Type B pancreatic cell (in vitro differentiated cells): ENCODE results near the gene WNT11. TPM values are rescaled to one million over a fixed set of nuclear protein-coding genes. Genes with fewer than 3 reads are reported as not detected.

Experiments
- DNase-seq: peaks from one replicate; pipeline ENCODE4 v3.0.0; 2021; ENCODE audit warnings: mixed read lengths; ENCODE audit not compliant: unreplicated experiment; ENCODE audit errors: extremely low spot score
- H3K27ac Mint-ChIP-seq: 2 replicates; pipeline ENCODE4 v1.8.0; 2021; ENCODE audit warnings: mild to moderate bottlenecking, mixed read lengths
- H3K27me3 Mint-ChIP-seq: 2 replicates; pipeline ENCODE4 v1.8.0; 2021; ENCODE audit warnings: mixed read lengths
- H3K36me3 Mint-ChIP-seq: 2 replicates; pipeline ENCODE4 v1.8.0; 2021; ENCODE audit warnings: mixed read lengths
- H3K4me1 Mint-ChIP-seq: one replicate; pipeline ENCODE4 v1.8.0; 2021; ENCODE audit warnings: mixed read lengths; ENCODE audit not compliant: unreplicated experiment
- H3K4me3 Mint-ChIP-seq: 2 replicates; pipeline ENCODE4 v1.8.0; 2021; ENCODE audit warnings: mild to moderate bottlenecking, mixed read lengths
- H3K9me3 Mint-ChIP-seq: 2 replicates; pipeline ENCODE4 v1.8.0; 2021; ENCODE audit warnings: mixed read lengths
- CTCF ChIP-seq: fragments of 200-600 bp; sonication (generic); conservative IDR thresholded peaks from 2 replicates; pipeline ENCODE4 v1.5.0; 2021; ENCODE audit warnings: antibody characterized with exemption, mild to moderate bottlenecking
- total RNA-seq: library from RNA; stranded (reverse); gene quantifications from 2 replicates; pipeline ENCODE4 v1.2.1, GENCODE V29; 2021; ENCODE audit warnings: low replicate concordance

WNT11 gene
- total RNA-seq, 1 donor from 2014 or later = 18.2 TPM

- Mint-ChIP-seq H3K27me3 (peaks cover 11% of the 10 kb centered on the region), H3K36me3 (no peaks in the 10 kb centered on the region), H3K4me3 (no peak overlapping the region), H3K27ac (no peak overlapping the region), H3K9me3 (no peaks in the 10 kb centered on the region), H3K4me1 (peaks cover 33% of the 10 kb centered on the region)
- TF ChIP-seq CTCF = no peak
- no peak for DNase-seq
Measured at GRCh38 chr11:76157891-76158290, 48.4 kb downstream of the WNT11 start.

- H3K27me3 Mint-ChIP-seq = peaks cover 14% of the 10 kb centered on the region
- H3K4me1 Mint-ChIP-seq = peaks cover 41% of the 10 kb centered on the region
- no peak overlapping the region for H3K4me3 Mint-ChIP-seq
- no peaks in the 10 kb centered on the region for H3K36me3 Mint-ChIP-seq
- no peak overlapping the region for H3K27ac Mint-ChIP-seq
- no peaks in the 10 kb centered on the region for H3K9me3 Mint-ChIP-seq
- DNase-seq = no peak
- no peak for TF ChIP-seq CTCF
Measured at GRCh38 chr11:76156971-76157427, 49.3 kb downstream of the WNT11 start.

- Mint-ChIP-seq H3K27ac (no peak overlapping the region), H3K36me3 (no peaks in the 10 kb centered on the region), H3K9me3 (no peaks in the 10 kb centered on the region), H3K27me3 (peaks cover 21% of the 10 kb centered on the region), H3K4me3 (no peak overlapping the region), H3K4me1 (peaks cover 52% of the 10 kb centered on the region)
- TF ChIP-seq CTCF = no peak
- no peak for DNase-seq
Measured at GRCh38 chr11:76155500-76156227, 50.6 kb downstream of the WNT11 start.

GRCh38 chr11:76153571-76153923 lies 52.8 kb downstream of the WNT11 start:
- Mint-ChIP-seq H3K4me3 (peak overlapping the region; percentile 71), H3K36me3 (no peaks in the 10 kb centered on the region), H3K27me3 (peaks cover 21% of the 10 kb centered on the region), H3K9me3 (no peaks in the 10 kb centered on the region), H3K4me1 (peaks cover 46% of the 10 kb centered on the region), H3K27ac (peak overlapping the region; percentile 73)
- DNase-seq = no peak
- TF ChIP-seq CTCF = no peak

- Mint-ChIP-seq H3K27me3 (peaks cover 21% of the 10 kb centered on the region), H3K36me3 (no peaks in the 10 kb centered on the region)
- no peak for DNase-seq
Measured at GRCh38 chr11:76152741-76153570, 53.3 kb downstream of the WNT11 start.

More at GRCh38 chr11:76152741-76153570, 53.3 kb downstream of the WNT11 start:
- Mint-ChIP-seq H3K4me1 (peaks cover 46% of the 10 kb centered on the region), H3K9me3 (no peaks in the 10 kb centered on the region), H3K4me3 (peak overlapping the region; percentile 71), H3K27ac (peak overlapping the region; percentile 73)
- TF ChIP-seq CTCF = no peak
